GM21367 (cell line): ENCODE results near the gene CDC25A.
"Not testable (repeated sequence)": the region's sequence is repeated elsewhere in the genome, so short reads cannot be mapped to it uniquely, and the experiment has no call there.

Experiments used
- ATAC-seq: cut with Tn5 transposase; IDR thresholded peaks from one replicate; pipeline ENCODE4 v1.9.1; 2021; ENCODE audit not compliant: unreplicated experiment

Gene CDC25A

DNA sequence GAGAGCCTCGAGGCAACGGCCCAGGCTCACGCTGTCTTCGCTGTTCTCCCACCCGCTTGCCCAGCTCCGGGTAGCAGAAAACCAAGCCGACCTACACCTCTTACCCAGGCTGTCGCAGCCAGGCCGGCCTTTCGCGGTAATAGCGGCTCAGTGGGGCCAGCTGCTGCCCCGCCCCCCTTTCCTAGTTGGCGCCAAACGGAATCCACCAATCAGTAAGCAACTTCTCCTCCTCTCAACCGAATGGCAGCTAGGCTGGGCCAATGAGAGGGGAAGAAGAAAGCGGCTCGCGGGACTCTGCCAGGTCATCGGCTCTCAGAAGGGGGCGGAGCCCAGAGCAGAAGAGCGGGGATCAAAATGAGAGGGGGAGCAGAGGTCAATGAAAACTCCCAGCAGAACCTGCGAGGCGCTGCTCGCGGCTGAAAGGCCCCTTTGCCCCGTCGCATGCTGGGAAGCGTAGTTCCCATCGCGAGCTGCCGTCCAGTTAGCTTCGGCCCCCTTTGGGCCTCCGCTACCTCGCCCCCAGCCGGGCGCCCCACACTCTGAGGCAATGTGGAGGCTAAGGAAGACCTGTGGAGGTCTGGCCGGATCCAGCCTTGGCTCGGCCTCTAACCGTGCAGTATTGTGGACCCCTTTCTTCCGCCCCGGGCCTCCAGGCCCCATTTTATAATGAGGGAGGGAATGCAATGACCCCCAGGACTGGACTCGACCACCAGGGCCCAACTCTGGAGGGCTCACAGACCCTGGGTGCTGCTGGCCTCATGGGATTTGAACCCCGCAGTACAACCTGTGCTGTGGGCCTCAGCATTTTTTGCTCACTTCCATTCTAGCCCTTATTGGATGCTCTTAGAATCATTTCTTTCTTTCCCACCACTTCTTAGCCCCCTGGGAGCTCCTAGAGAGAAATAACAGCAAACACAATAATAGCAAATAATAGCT is at the start of gene CDC25A:
TSS of gene CDC25A (minus strand) at position 152 of the 936 bp plus-strand sequence. CDS start 470 bp downstream, outside the sequence.
- ATAC-seq = peak; percentile 89

DNA sequence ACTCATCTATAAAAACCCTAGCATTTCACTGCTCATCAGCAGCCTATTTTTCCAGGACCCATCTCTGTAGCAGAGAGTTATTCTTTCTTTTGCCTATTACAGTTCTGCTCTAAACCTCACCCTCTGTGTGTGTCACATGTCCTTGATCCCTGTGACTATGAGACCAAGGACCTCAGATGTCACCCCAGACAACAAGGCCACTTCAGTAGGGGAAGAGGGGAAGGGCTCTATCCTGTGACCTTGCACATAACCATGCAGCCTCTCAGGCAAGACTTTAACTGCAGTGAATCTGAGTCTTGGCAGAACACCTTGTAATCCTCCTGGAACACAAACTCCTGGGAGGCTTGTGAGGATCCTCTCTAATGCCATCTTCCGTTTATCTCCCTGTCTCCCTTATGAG is 48.3 kb upstream of the CDC25A start:
- ATAC-seq = no peak

DNA sequence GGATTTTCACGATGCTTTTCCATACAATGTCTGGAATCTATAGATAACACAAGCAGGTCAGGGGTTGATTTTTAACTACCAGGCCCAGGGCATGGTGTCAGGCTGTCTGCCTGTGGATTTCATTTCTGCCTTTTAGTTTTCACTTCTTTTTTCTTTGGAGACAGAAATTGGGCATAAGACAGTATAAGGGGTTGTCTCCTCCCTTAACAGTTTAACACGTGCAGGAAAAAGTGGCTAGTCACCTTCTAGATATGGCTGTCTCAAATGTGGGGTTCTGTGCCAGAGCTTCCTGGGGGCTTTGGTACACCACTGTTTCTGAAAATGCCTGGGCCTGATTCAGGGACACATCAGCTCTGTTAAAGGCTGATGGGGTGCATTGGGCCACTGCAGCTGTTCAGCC is 45.3 kb upstream of the CDC25A start:
- ATAC-seq = no peak

DNA sequence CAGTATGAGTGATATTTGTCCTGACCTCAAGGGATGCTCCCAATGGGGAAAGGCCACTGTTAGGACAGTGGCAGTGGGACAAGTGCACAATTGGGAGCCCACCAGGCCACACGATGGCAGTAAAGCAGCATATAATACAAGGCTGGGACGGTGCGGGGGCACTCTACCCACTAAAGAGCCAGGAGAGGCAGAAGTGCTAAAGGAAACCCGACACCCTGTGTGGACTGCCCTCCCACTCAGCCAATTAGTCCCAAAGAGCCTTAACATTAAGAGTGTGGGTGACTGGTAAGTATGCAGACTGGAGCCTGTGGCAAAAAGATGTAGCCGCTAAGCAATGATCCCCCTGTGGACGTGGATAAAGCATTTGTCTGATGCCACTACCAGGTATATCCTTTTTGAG is 44.5 kb upstream of the CDC25A start:
- no peak for ATAC-seq

DNA sequence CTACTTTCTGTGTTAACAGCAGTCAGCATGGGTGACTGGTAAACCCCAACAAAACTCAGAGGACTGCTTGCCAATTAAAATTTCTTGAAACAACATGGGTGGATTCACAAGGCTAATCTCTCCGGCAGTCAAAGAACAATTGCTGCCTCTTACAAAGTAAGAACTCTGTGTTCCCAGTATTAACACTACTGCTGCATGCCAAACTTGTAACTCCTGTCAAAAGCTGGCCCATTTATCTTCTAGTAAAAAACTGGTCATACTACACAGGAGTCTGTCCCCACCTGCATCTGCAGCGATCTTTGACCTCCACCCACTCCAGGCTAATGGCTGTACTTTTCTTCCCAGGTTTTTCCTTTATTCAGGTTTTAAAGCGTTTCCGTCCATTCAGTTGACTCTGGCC is 44.0 kb upstream of the CDC25A start:
- no peak for ATAC-seq

DNA sequence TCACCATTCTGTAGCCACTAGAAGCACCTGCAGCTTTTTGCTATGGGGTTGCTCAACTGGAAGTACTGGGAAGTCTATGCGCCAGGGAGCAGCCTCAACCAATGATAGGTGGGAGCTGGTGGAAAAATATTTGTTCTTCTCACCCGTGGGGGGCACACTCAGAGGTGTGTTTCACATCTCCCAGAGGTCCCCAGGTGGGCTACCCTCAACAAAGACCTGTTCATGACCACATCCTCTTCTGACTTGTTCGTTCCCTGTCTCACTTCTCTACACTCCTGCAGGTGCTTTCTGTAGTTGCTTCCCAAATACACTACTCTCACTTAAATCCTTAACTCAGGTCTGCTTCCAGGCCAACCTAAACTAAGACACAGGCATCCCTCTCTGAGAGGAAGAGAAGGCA is 38.7 kb upstream of the CDC25A start:
- ATAC-seq = no peak

DNA sequence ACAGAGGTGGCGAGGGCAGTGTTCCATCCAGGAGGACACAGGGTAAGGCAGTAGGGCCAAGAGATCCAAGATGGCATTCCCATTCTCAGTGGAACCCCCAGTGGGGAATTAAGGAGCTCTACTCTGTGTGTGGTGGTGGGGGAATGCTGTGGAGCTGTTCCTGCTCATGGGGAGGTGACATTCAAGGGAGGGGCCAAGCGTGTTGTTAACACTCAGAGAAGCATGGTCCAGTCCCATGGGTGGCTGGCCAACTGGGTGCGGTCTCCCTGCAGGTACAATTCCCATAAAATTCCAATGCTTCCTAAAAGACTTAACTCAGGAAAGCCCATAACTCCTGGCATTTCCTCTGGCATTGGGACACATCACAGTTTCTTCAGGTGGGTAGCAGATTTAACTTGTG is 37.4 kb upstream of the CDC25A start:
- no peak for ATAC-seq

DNA sequence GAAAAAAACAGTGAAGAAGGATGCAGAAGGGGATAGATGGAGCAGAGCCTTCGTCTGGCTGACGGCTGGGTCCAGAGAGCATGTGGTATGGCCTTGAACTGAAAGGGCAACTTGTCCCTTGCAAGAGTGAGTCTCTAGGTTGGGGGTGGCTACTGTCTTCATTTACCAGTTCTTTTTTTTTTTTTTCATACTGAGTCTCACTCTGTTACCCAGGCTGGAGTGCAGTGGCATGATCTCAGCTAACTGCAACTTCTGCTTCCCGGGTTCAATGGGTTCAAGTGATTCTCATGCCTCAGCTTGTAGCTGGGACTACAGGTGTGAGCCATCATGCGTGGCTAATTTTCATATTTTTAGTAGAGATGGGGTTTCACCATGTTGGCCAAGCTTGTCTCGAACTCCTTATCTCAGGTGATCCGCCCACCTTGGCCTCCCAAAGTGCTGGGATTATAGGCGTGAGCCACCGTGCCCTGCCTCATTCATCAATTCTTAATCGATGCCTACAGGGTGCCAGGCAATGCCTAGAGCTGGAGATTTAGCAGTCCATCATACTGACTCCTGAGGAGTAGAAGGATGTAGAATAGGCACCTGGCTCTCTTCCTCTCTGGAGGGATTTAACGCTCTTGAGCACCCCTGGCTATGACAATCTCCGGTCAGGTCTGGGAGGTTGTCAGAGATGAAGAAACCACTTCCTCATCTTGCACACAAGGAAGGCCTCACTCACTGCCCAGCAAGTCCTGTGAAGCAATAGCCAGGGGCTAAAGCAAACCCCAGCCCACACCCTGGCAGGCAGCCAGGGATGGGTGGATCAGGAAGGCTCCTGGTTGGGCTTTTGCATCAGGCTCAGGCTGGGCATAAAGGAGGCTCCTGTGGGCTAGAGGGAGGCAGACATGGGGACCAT is 34.6 kb upstream of the CDC25A start, which contains the start of gene CAMP:
TSS of gene CAMP (plus strand) at position 880 of the 898 bp plus-strand sequence. CDS start at position 897, 17 bp downstream.
- no peak for ATAC-seq

DNA sequence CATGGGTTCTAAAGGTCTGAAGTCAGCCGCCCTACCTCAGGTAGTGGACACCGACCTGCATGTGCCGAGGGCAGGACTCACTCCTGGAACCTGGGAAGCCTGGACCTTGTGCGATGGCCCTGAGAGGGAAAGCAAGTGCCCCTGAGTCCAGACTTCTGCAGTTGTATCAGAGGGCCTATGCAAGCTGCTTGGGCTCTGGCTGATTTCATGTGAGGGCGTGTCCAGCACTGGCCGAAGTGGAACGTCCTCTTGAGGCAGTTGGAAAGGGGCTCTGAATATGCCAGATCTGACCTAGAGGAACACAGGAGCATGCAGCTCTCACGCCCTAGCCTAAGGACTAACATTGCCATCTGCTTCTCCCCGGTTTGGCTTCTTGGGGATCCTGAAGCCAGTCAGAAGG is 32.5 kb upstream of the CDC25A start:
- ATAC-seq = no peak

DNA sequence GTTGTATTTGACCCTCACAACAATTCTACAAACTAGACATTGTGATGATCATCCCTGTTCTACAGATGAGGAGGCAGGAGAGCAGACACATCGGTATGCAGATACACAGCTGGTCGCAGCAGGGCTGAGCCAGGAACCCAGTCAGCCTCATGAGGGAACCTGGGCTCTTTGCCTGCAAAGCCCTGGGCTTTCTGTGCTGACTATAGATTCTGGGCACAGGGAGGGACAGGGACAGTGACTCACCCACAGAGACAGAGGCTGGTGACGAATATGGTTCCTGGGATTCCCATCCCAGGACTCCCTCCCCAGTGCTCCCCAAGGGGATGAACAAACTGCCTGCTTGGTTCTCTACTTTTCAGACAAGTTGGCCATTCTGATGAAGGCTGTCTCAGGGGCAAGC is 31.3 kb upstream of the CDC25A start:
- ATAC-seq = no peak

DNA sequence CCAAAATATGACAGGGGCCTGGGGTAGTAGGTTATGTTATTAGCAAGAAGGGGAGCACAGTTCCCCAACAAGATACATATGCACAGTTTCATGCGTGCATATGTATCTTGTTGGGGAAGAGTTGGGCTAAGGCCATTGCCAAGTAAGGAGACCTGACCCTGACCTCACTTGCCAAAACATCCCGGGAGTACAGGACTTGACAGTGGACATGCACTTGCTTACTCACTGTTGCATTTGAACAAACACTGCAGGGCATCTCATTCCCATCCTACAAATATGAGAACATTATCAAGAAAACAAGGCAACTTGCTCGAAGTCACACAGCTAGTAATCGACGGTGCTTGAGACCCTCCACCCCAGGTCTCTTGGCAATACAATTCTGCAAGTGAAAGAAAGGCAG is 30.3 kb upstream of the CDC25A start:
- no peak for ATAC-seq

DNA sequence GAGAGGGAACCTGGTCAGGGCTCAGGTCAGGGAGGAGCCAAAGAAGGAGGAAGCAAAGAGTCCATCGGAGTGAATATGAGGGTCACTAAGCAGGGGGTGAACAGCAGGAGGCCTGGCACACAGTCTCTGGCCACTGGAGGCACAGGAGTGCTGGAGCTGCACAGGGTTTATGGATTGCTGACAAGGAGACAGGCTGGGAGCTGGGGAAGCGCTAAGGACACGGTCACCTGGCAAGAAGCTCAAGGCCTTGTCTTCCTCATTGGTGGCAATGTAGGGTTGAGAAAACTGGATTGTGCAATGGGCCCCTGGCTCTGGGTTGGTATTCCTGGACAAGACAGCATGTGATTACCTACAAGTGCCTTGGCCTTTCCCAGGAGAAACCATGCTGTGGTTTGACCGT is 29.2 kb upstream of the CDC25A start:
- no peak for ATAC-seq

DNA sequence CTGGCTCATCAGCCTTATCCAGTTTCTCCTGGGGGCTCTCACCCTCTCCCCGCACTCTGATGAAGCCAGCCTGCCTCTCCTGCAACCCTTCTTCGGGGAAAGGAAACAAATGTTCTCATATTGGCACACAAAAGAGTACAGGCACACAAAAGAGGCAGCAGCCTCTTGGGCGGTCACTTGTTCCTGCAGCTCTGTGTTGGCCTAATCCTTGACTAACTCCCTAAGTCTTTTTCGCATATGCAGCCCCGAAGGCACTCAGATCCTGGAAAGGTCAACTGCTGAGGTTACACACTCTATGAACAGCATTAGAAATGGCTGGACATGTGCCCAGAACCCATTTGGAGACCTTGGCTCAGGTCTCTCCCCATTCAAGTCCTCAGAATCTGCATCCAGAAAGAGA is 27.7 kb upstream of the CDC25A start:
- ATAC-seq = no peak

DNA sequence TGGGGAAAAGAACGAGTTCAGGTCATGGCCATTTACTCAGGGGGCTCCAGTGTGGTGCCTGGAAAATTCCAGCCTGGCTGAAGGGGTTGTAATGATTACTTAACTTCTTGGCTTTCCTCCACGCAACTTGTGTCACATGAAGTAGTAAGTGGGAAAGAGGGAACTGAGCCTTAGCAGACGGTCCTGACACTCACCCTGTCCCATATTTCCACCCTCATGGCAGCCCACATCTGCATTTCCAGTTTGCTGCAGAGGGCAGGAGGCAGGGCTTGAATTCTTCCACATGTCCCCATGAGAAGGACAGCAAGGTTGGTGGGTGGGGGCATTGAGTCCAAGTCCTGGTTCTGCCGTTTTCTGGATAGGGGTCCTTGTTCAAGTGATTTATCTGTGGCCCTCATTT is 27.2 kb upstream of the CDC25A start:
- ATAC-seq = no peak

DNA sequence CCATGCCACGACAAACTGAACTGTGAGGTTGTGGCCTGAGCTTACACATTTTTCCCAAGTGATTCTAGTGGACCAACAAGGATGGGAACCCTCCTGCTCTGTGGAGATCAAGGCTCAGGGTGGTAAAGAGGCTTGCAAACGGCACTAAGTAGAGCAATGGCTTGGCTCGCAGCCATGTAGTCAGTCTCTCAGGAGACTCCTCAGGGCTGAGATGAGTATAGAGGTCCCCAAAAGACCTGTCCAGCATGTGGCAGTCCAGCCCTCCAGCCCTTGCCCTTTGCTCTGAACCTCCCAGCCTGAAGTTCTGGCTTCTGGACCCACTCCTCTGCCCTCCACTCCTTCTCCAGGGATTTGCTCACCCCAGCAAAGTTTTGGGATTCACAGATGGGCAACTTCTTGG is 26.8 kb upstream of the CDC25A start:
- no peak for ATAC-seq

DNA sequence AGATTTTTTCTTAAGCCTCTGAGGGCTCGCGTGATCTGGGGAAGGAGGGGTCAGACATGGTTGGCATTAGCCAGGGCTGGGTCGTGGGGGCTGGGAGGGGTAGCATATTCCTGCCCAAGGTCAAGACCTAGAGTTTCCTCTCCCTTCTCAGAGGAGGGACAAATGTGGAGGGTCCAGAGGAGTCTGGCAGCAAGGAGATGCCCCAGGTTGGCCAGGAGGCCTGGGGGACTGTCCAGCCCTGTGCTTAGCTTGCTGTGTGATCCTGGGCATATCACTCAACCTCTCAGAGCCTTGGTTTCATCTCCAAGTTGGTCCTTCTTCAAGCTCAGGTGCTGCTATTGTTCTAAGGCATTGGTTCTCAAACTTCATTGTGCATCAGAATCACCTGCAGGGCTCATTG is 26.0 kb upstream of the CDC25A start:
- no peak for ATAC-seq

DNA sequence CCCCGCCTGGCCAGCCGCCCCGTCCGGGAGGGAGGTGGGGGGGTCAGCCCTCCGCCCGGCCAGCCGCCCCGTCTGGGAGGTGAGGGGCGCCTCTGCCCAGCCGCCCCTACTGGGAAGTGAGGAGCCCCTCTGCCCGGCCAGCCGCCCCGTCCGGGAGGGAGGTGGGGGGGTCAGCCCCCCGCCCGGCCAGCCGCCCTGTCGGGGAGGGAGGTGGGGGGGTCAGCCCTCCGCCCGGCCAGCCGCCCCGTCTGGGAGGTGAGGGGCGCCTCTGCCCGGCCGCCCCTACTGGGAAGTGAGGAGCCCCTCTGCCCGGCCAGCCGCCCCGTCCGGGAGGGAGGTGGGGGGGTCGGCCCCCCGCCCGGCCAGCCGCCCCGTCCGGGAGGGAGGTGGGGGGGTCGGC is 23.6 kb upstream of the CDC25A start:
- ATAC-seq = not testable (repeated sequence)

DNA sequence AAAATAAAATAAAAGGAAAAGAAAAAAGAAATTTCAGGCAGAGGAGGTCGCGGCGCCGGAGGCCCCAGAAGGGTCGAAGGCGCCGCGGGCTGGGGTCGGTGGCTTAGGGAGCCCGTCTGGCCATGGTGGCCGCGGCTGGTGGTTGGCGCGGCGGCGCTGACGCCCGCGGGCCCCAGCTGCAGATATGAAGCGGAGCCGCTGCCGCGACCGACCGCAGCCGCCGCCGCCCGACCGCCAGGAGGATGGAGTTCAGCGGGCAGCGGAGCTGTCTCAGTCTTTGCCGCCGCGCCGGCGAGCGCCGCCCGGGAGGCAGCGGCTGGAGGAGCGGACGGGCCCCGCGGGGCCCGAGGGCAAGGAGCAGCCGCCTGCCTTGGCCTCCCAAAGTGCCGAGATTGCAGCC is 22.3 kb upstream of the CDC25A start:
- not testable (repeated sequence) for ATAC-seq

DNA sequence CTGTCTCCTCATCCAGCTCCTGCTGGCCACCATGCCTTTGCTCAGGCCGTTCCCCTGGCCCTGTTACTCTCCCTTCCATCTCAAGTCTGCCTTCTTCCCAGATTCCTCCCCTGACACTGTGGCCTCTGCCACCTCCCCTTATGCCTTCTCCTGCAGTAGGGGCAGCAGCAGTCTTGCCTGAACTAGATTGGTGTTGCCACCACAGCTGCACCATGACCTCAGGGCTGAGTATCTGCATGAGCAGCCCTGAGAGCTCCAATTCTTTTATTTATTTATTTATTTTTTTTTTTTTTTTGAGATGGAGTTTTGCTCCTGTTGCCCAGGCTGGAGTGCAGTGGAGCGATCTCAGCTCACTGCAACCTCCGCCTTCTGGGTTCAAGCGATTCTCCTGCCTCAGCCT is 21.2 kb upstream of the CDC25A start:
- no peak for ATAC-seq

DNA sequence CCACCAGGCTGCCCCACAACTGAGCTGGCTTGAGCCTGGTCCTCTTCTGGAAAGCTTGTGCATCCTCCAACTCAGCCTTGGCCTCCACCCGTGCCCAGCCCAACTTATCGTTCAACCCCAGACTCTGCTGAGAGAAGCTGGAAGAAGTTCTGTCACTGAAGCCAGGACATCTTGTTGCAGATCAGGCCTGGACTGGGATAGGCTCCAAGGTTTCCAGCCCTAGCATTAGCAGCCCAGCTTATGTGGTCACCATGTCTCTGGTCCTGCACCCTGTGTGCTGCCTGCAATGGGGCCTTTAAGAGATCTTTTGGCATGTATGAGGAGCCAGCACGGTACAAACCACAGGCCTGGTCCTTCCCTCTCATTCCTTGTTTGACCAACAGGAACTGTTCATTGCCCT is 19.9 kb upstream of the CDC25A start:
- no peak for ATAC-seq

DNA sequence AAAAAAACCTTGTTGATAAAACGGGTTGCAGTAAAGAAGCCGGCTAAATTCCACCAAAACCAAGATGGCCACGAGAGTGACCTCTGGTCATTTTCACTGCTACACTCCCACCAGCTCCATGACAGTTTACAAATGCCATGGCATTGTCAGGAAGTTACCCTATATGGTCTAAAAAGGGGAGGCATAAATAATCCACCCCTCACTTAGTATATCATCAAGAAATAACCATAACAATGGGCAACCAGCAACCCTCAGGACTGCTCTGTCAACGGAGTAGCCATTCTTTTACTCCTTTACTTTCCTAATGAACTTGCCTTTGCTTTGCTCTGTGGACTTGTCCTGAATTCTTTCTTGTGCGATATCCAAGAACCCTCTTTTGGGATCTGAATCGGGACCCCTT is 14.4 kb upstream of the CDC25A start:
- ATAC-seq = no peak

DNA sequence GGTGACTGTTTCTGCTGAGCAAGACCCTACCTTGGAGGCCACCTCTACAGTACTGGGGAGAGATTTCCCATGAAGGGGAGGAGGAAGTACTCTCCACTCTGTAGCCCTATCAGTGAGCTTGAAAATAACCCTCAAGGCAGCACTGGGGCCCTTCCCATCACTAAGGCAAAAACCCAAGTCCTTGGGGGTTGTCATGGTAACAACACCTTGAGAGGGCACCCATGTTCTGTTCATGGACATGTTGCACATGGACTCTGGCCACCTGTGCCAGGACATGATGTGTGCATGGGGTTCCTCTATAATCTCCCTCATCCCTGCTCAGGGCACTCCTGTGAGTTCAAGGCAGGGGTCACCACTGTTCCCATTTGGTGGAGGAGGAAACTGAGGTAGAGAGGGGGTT is 10.9 kb upstream of the CDC25A start:
- ATAC-seq = no peak
